Brain microvascular endothelial cell (primary cell): Measurements from ENCODE around the gene COA1.
A peak's percentile ranks its signal among the peaks of the same experiment; 100 is the strongest.

Experiments
- DNase-seq: peaks from one replicate; pipeline ENCODE4 v3.0.0-alpha.2; 2020
- H3K27ac ChIP-seq: fragments of 250-450 bp; sonication (Bioruptor Pico); 2 replicates; pipeline ENCODE4 v1.5.1; 2020; ENCODE audit warnings: mild to moderate bottlenecking, moderate library complexity
- H3K27me3 ChIP-seq: fragments of 250-450 bp; sonication (Bioruptor Pico); replicated peaks from 2 replicates; pipeline ENCODE4 v1.5.1; 2020; ENCODE audit warnings: mild to moderate bottlenecking
- H3K36me3 ChIP-seq: fragments of 250-450 bp; sonication (Bioruptor Pico); replicated peaks from 2 replicates; pipeline ENCODE4 v1.5.1; 2020; ENCODE audit warnings: mild to moderate bottlenecking
- H3K4me3 ChIP-seq: 2 replicates; pipeline ENCODE4 v1.5.1; 2011; ENCODE audit warnings: low read depth, mild to moderate bottlenecking, control low read depth, low read length, moderate library complexity
- in situ Hi-C: cut with HindIII; loops from 2 replicates; pipeline ENCODE4 v1.10.0; 2017; ENCODE audit warnings: low sequenced_read_pairs, low pct_ligation_motif_present
- TF ChIP-seq, protein P1 (sequence below): IDR thresholded peaks from 2 replicates; pipeline ENCODE4 v1.5.1; 2011; ENCODE audit warnings: low read depth, mild to moderate bottlenecking, moderate library complexity, low read length, control low read depth, inconsistent platforms; ENCODE audit errors: missing control alignments

The COA1 gene

DNA sequence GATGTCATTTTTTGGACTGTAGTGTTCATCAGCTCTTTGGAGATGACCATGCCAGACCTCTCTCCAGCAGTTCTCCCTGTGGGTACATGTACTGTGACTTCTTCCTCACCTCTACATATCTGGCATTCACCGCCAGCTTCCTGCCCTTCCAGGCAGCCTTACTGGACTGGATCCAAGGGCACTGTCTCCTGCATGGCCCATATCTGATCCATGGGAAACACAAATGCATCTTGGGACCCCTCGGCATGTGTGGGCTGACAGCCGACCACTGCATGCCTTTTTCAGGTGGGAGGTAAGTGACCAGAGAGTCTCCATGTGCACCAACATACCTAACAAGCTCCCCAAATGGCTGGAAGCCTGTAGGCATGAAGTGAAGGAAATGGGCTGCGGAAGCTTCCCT is 25.3 kb upstream of the COA1 start:
- Histone ChIP-seq H3K4me3 (no peak overlapping the region), H3K36me3 (no peaks in the 10 kb centered on the region), H3K27me3 (no peaks in the 10 kb centered on the region), H3K27ac (no peak overlapping the region)
- DNase-seq = no peak
- TF ChIP-seq, protein P1, sequence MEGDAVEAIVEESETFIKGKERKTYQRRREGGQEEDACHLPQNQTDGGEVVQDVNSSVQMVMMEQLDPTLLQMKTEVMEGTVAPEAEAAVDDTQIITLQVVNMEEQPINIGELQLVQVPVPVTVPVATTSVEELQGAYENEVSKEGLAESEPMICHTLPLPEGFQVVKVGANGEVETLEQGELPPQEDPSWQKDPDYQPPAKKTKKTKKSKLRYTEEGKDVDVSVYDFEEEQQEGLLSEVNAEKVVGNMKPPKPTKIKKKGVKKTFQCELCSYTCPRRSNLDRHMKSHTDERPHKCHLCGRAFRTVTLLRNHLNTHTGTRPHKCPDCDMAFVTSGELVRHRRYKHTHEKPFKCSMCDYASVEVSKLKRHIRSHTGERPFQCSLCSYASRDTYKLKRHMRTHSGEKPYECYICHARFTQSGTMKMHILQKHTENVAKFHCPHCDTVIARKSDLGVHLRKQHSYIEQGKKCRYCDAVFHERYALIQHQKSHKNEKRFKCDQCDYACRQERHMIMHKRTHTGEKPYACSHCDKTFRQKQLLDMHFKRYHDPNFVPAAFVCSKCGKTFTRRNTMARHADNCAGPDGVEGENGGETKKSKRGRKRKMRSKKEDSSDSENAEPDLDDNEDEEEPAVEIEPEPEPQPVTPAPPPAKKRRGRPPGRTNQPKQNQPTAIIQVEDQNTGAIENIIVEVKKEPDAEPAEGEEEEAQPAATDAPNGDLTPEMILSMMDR = no peak
- in situ Hi-C loops = no loop called here

DNA sequence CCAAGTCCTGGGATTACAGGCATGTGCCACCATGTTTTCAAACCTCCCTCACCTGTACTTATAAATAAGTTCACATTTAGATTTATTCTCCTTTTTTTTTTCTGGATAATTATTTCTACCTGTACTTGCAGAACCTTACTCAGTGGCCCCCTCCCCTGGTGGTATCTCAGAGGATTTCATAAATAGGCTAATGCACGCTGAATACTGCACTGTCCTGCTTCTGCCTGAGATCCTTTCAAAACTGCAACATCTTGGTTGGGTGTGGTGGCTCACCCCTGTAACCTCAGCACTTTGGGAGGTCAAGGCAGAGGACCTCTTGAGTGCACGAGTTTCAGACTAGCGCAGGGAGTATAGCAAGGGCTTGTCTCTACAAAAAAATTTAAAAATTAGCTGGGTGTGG is 24.5 kb upstream of the COA1 start:
- TF ChIP-seq, protein P1 = peak; percentile 21
- Histone ChIP-seq H3K27ac (no peak overlapping the region), H3K27me3 (no peaks in the 10 kb centered on the region), H3K36me3 (no peaks in the 10 kb centered on the region), H3K4me3 (no peak overlapping the region)
- DNase-seq = no peak
- in situ Hi-C loops = no loop called here

DNA sequence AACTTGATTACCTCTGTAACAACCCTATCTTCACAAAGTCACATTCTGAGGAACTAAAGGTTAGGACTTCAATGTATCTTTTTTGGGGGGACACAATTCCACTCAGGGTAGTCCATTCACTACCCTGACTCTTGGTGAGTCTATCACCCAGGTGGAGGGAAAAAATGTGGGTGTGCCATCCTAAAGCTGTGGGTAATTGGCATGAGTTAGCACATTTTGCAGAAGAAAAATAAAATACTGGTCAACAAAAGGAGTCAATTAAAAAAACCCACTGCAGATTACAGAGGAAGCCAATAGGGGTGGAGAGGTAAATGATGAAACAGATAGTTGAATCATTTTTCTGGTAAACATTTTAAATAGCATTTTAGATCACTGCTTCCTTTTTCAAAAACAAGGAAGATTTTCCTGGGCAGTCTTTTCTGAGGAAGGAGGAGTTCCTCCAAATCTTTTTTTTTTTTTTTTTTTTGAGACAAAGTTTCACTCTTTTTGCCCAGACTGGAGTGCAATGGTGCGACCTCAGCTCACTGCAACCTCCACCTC is 24.0 kb upstream of the COA1 start:
- in situ Hi-C loops = no loop called here
- TF ChIP-seq, protein P1 = no peak

DNA sequence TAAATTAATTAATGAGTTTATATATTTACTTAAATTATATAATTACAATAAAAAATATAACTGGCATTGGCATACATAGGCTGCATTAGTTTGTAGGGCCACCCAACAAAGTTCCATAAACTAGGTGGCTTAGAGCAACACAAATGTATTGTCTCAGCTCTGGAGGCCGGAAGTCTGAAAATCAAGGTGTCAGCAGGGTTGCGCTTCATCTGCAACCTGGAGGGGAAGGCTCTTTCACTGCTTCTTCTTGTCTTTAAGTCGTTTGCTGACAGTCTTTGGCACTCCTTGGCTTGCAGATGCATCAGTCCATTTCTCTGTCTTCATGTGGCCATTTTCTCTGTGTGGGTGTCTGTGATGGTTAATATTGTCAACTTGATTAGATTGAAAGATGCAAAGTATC is 23.1 kb upstream of the COA1 start:
- DNase-seq = no peak
- TF ChIP-seq, protein P1 = no peak
- H3K4me3 ChIP-seq = no peak overlapping the region
- H3K27me3 ChIP-seq = no peaks in the 10 kb centered on the region
- no peak overlapping the region for H3K27ac ChIP-seq
- in situ Hi-C loops = no loop called here
- no peaks in the 10 kb centered on the region for H3K36me3 ChIP-seq

More for the DNA sequence above, 24.0 kb upstream of the COA1 start:
- H3K27me3 ChIP-seq = no peaks in the 10 kb centered on the region
- no peak for DNase-seq
- no peak overlapping the region for H3K4me3 ChIP-seq
- H3K36me3 ChIP-seq = no peaks in the 10 kb centered on the region
- H3K27ac ChIP-seq = no peak overlapping the region

DNA sequence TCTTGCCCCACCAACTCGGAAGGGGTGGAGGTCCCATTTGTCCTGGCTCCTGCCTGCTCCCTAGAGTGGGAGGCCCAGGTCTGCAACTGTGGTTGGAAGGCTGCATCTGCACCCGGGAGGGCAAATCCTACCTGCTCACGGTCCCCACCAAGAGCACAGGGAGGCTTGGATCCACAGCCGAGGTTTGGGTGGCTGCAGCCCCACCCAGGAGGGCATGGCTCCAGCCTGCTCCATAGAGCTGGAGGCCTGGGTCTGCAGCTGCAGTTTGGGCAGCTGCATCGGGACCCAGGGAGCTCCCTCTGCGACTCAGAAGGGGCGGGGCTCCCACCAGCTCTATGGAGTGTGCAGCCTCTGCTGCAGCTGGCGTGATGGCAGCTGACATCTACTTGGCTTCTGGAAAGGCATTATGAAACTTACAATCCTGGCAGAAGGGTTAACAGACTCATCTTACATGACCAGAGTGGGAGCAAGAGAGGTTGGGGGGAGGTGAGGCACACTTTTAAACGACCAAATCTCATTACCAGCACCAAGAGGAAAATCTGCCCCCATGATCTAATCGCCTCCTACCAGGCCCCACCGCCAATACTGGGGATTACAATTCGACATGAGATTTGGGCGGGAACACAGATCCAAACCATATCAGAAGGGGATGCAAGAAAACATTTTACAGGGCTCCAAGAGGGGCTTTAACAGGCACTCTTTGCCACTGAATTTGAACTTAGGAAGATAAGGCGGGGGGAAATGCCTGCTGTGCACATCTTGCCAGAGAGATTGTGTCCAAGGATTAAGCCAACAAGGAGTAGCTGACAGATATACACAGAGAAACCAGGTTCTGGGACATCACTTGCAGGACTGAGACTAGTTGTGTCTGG is 20.9 kb upstream of the COA1 start:
- no peak overlapping the region for H3K4me3 ChIP-seq
- no peaks in the 10 kb centered on the region for H3K27me3 ChIP-seq
- no peak for DNase-seq
- TF ChIP-seq, protein P1 = no peak
- in situ Hi-C loops = no loop called here
- no peak overlapping the region for H3K27ac ChIP-seq
- H3K36me3 ChIP-seq = no peaks in the 10 kb centered on the region
